ENCODE results near the gene SLIT1.

SLIT1 gene

DNA sequence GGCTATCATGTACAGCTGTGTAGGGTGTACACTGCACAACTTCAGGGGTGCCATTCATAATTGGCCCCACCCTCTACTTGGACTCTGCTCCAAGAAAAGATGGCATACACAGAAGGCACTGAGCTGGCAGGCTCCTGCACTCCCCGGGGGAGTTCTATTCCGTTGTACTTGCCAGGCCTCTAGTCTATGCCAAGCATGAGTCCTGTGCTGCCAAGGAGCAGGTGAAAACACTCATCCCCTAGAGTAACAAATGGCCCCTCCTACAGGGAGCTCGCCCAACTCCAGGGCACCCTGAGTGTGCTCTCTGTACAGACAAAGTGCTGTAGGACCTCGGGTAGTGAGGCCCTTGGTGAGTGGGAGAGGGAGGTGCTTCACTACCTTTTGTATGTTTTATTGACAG, 127.2 kb downstream of the SLIT1 start:
- no peak overlapping the region for H3K4me3 ChIP-seq (ENCODE audit: low read depth in 1 of 2, low read length in 2 of 2)
- H3K4me1 ChIP-seq (ENCODE audit: insufficient read depth, low read length) = peaks cover 4% of the 10 kb centered on the region
- H3K27me3 ChIP-seq (ENCODE audit: control insufficient read depth in 1 of 2, insufficient read depth in 2 of 2, low read length in 2 of 2) = no peaks in the 10 kb centered on the region
- no peaks in the 10 kb centered on the region for H3K36me3 ChIP-seq (ENCODE audit: insufficient read depth, low read length)
- no peak overlapping the region for H3K27ac ChIP-seq (ENCODE audit: low read depth, low read length)
- no peak overlapping the region for H3K9ac ChIP-seq (ENCODE audit: low read length)
- no peaks in the 10 kb centered on the region for H3K9me3 ChIP-seq (ENCODE audit: low read length)

DNA sequence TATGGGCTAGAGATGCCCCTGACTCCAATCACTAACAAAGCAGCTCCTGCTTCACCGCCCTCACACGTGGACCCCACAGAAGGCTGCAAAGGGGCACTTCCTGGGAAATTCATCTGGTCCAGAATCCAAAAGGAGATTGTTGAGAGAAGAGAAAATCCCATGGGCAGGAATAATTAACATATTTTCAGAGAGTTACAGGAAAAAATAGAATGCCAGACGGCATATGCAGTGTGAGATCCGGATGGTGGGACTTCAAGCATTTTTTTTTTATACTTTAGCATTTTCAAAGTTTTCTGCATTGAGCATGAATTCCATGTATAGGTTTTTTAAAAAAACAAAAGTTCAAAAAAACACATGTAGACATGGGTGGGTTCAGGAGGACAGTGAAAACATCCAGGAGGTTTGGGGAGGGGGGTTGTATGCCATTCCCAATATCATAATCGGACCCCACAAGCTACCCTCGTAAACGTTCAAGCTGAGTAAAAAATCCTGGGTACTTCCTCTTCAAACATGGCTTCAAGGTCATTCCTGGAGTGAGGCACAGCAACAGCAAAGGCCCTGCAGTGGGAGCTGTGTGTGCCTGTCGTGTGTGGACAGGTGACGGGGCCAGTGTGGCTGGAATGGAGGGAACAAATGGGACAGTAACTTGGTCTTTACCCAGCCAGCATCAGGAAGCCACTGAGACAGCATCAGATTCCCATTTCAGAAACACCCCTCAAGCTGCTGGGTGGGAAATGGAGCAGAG, 128.1 kb downstream of the SLIT1 start:
- no peak overlapping the region for H3K9ac ChIP-seq (ENCODE audit: low read length)
- H3K27me3 ChIP-seq (ENCODE audit: control insufficient read depth in 1 of 2, insufficient read depth in 2 of 2, low read length in 2 of 2) = no peaks in the 10 kb centered on the region
- no peaks in the 10 kb centered on the region for H3K9me3 ChIP-seq (ENCODE audit: low read length)
- no peak overlapping the region for H3K4me3 ChIP-seq (ENCODE audit: low read depth in 1 of 2, low read length in 2 of 2)
- H3K4me1 ChIP-seq (ENCODE audit: insufficient read depth, low read length) = peaks cover 4% of the 10 kb centered on the region
- no peaks in the 10 kb centered on the region for H3K36me3 ChIP-seq (ENCODE audit: insufficient read depth, low read length)
- H3K27ac ChIP-seq (ENCODE audit: low read depth, low read length) = no peak overlapping the region

DNA sequence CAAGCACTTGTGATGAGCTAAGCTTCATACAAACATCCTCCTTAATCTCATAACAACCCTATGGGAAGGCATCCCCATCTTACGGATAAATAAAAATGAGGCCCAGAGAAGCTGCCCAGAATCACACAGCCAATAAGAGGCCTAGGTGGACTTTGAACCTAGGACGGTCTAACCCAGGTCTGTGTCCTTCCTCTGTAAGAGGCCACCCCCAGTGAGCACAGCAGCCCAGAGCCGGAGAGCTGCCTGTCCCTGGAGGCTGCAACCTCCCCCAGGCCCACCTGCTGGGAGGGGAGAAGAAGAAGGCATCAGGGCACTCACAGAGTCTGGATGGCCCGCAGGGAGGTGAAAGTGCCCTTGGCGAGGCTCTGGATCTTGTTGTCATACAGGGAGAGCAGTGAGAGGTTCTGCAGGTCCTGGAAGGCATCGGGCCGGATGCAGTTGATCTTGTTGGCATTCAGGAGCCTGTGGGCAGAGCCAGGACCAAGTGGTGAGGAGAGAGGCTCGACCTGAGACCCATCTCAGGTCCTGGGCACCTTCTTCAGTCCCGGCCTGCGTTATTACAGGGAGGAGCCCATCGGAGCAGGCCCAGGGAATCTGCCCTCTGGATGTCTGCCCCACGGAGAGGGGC, 129.6 kb downstream of the SLIT1 start:
- no peak overlapping the region for H3K27ac ChIP-seq (ENCODE audit: low read depth, low read length)
- peaks cover 4% of the 10 kb centered on the region for H3K4me1 ChIP-seq (ENCODE audit: insufficient read depth, low read length)
- H3K27me3 ChIP-seq (ENCODE audit: control insufficient read depth in 1 of 2, insufficient read depth in 2 of 2, low read length in 2 of 2) = no peaks in the 10 kb centered on the region
- H3K36me3 ChIP-seq (ENCODE audit: insufficient read depth, low read length) = no peaks in the 10 kb centered on the region
- no peak overlapping the region for H3K4me3 ChIP-seq (ENCODE audit: low read depth in 1 of 2, low read length in 2 of 2)
- H3K9me3 ChIP-seq (ENCODE audit: low read length) = no peaks in the 10 kb centered on the region
- H3K9ac ChIP-seq (ENCODE audit: low read length) = no peak overlapping the region

DNA sequence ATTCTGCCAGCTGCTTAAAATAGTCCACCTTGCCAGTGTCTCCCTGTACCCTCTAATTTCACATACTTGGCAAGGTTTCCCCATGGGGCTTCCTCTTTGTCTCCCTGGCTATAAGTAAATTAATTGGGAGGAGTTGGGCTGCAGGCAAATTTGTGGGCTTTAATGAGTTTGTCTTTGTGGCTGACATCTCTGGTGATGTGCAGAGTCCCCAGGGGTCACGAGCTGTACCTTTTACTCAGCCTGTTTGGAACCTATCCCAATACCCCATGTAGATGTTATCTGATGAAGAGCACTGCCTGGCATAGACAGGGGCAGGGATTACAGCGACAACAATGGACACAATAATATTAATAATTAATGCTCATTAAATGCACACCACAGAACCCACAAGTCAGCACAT, 132.5 kb downstream of the SLIT1 start:
- no peaks in the 10 kb centered on the region for H3K36me3 ChIP-seq (ENCODE audit: insufficient read depth, low read length)
- peaks cover 3% of the 10 kb centered on the region for H3K4me1 ChIP-seq (ENCODE audit: insufficient read depth, low read length)
- no peaks in the 10 kb centered on the region for H3K9me3 ChIP-seq (ENCODE audit: low read length)
- no peak overlapping the region for H3K4me3 ChIP-seq (ENCODE audit: low read depth in 1 of 2, low read length in 2 of 2)
- H3K27me3 ChIP-seq (ENCODE audit: control insufficient read depth in 1 of 2, insufficient read depth in 2 of 2, low read length in 2 of 2) = no peaks in the 10 kb centered on the region
- no peak overlapping the region for H3K27ac ChIP-seq (ENCODE audit: low read depth, low read length)
- H3K9ac ChIP-seq (ENCODE audit: low read length) = no peak overlapping the region

DNA sequence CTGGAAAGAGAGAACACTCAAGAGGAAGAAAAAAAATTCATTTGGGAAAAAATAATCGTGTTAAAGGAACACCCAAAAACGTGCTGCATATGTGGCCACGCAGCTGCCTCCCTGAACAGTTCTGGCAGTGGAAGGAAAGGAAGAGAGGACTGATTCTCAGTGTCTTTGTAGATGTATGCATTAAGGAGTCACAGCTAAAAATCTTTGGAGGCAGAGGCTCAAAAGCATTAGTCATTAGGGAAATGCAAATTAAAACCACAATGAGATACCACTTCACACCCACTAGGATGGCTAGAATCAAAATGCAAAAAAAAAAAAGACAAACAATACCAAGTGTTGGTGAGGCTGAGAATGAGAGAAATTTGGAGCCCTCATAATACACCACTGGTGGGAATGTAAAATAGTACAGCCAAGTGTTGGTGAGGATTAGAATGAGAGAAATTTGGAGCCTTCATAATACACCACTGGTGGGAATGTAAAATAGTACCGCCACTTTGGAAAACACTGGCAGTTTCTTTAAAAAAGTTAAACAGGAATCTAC, 134.7 kb downstream of the SLIT1 start:
- Histone ChIP-seq H3K27me3 (ENCODE audit: control insufficient read depth in 1 of 2, insufficient read depth in 2 of 2, low read length in 2 of 2) (no peaks in the 10 kb centered on the region), H3K4me1 (ENCODE audit: insufficient read depth, low read length) (no peaks in the 10 kb centered on the region), H3K27ac (ENCODE audit: low read depth, low read length) (no peak overlapping the region), H3K36me3 (ENCODE audit: insufficient read depth, low read length) (no peaks in the 10 kb centered on the region), H3K9me3 (ENCODE audit: low read length) (no peaks in the 10 kb centered on the region), H3K4me3 (ENCODE audit: low read depth in 1 of 2, low read length in 2 of 2) (no peak overlapping the region), H3K9ac (ENCODE audit: low read length) (no peak overlapping the region)

DNA sequence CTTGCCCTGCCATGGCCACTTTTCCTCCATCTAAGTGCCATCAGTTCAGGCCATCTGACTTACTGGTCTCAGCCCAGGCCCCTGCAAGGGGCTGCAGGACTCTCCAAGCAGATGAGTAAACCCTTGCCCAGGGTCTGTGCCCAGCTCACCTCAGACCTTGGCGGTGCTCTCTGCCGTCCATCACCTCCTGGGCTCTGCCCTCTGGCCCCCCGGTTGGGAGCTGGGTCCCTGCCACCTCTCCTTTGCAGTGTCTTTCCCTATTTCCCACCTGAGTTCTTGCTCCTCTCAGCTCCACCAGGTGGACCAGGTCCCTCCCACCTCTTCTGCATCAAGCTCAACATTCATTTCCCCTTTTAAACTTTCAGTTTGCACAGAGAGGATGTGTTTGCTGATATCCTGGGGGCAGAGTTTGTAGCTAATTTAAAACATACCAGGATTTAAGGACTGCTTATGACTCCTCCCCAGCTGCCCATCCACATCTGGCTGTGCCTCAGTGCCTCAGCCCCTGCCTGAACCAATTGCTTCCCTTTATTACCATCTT, 135.5 kb downstream of the SLIT1 start:
- Histone ChIP-seq H3K9me3 (ENCODE audit: low read length) (no peaks in the 10 kb centered on the region), H3K9ac (ENCODE audit: low read length) (no peak overlapping the region), H3K4me1 (ENCODE audit: insufficient read depth, low read length) (no peaks in the 10 kb centered on the region), H3K27me3 (ENCODE audit: control insufficient read depth in 1 of 2, insufficient read depth in 2 of 2, low read length in 2 of 2) (no peaks in the 10 kb centered on the region), H3K4me3 (ENCODE audit: low read depth in 1 of 2, low read length in 2 of 2) (no peak overlapping the region), H3K36me3 (ENCODE audit: insufficient read depth, low read length) (no peaks in the 10 kb centered on the region), H3K27ac (ENCODE audit: low read depth, low read length) (no peak overlapping the region)

DNA sequence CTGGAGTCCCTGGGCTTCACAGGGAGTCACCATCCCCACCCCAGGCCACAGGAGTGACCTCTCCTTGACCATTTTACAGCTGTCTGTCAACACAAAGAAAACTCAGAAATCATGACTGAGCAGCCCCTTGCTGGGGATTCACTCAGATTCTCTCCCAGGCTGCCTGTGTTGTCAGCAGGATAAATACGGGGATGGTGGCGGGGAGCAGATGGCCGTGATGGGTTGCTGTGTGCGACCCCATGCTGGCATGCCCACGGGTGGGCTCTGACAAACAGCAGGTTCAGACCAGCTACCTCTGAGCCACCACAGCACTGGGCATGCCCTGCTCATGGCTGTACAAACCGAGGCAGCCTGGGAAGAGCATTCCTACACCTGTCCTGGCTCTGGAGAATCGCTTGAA, 136.1 kb downstream of the SLIT1 start:
- H3K27ac ChIP-seq (ENCODE audit: low read depth, low read length) = no peak overlapping the region
- H3K9ac ChIP-seq (ENCODE audit: low read length) = no peak overlapping the region
- no peaks in the 10 kb centered on the region for H3K36me3 ChIP-seq (ENCODE audit: insufficient read depth, low read length)
- H3K4me1 ChIP-seq (ENCODE audit: insufficient read depth, low read length) = no peaks in the 10 kb centered on the region
- no peak overlapping the region for H3K4me3 ChIP-seq (ENCODE audit: low read depth in 1 of 2, low read length in 2 of 2)
- H3K27me3 ChIP-seq (ENCODE audit: control insufficient read depth in 1 of 2, insufficient read depth in 2 of 2, low read length in 2 of 2) = no peaks in the 10 kb centered on the region
- H3K9me3 ChIP-seq (ENCODE audit: low read length) = no peaks in the 10 kb centered on the region

DNA sequence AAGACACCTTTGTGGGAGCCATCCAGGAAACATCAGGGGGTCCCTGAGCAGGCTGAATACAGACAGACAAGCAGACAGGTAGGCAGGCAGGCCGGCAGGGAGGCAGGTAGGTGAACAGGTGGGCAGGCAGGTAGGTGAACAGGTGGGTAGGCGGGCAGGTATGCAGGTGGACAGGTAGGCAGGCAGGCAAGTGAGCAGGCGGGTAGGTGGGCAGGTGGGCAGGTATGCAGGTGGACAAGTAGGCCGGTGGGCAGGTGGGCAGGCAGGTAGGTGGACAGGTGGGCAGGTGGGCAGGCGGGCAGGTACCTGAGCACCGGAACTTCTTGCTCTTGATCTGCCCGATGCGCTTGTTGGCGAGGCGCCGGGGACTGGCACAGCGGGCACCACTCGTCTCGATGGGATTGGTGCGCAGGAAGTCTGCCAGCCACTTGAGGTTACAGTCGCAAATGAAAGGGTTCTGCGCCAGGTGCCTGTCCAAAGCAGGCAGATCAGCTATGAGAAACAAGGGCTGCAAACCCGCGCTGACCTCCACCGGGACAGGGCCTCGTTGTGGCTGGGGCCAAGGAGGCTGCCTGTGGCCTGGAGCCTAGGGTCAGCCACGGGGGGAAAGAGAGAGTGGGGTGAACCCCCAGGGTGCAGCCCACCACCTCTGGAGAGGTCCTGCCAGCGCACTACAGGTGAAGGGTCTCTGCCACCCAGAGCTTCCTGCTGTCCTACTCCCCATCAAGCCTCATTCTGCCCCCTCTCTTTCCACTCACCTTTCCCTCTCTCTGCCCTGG, 136.9 kb downstream of the SLIT1 start:
- Histone ChIP-seq H3K27me3 (ENCODE audit: control insufficient read depth in 1 of 2, insufficient read depth in 2 of 2, low read length in 2 of 2) (no peaks in the 10 kb centered on the region), H3K4me1 (ENCODE audit: insufficient read depth, low read length) (no peaks in the 10 kb centered on the region), H3K36me3 (ENCODE audit: insufficient read depth, low read length) (no peaks in the 10 kb centered on the region), H3K9me3 (ENCODE audit: low read length) (no peaks in the 10 kb centered on the region), H3K27ac (ENCODE audit: low read depth, low read length) (no peak overlapping the region), H3K9ac (ENCODE audit: low read length) (no peak overlapping the region), H3K4me3 (ENCODE audit: low read depth in 1 of 2, low read length in 2 of 2) (no peak overlapping the region)

DNA sequence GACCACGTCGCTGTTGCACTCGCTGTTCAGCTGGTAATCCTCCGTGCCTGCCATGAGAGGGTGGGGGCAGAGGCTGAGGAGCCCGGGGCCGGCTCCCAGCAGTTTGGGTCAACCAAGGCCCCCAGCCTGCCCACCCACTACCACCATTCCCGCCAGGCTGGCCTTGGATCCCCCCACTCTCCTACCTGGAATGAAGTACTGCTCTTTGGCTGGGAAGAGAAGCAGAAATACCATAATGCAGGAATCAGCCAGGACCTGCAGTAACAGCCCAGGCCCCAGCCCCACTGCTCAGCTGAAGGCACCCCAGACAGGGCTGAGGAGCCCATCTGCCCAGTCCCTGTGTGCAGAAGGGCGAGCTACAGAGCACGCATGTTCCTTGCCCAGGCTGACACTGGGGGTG, 138.0 kb downstream of the SLIT1 start:
- Histone ChIP-seq H3K4me1 (ENCODE audit: insufficient read depth, low read length) (no peaks in the 10 kb centered on the region), H3K9me3 (ENCODE audit: low read length) (no peaks in the 10 kb centered on the region), H3K27me3 (ENCODE audit: control insufficient read depth in 1 of 2, insufficient read depth in 2 of 2, low read length in 2 of 2) (no peaks in the 10 kb centered on the region), H3K9ac (ENCODE audit: low read length) (no peak overlapping the region), H3K4me3 (ENCODE audit: low read depth in 1 of 2, low read length in 2 of 2) (no peak overlapping the region), H3K27ac (ENCODE audit: low read depth, low read length) (no peak overlapping the region), H3K36me3 (ENCODE audit: insufficient read depth, low read length) (no peaks in the 10 kb centered on the region)

DNA sequence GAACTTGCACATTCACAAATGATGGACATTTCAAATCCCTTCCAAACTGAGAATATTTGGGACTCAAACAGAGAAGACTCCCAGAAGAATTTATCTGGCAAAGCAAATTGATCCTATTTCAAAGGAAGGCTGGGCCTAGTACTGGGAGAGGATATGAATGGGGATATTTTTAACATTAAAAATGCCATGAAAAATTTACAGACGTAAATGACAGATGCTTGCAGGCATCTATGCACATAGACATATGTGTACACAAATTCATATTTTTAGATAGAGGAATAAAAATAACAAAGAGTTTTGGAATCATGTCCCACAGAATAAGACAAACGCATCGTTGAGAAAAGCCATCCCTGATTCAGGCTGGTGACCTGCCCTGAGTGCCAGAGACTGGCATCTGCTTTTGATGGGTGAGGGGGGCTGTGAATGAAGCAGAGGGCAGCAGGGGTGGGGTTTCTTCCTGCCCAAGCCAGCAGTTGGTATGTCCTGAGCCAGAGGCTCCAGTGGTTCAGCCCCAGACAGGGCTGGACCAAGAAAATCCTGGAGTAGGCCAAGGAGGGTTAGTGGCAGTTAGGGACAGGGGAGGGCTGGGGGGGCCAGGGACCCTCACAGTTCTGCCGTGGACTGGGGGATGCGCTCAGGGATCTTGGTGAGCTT, 138.5 kb downstream of the SLIT1 start:
- Histone ChIP-seq H3K4me1 (ENCODE audit: insufficient read depth, low read length) (no peaks in the 10 kb centered on the region), H3K27ac (ENCODE audit: low read depth, low read length) (no peak overlapping the region), H3K4me3 (ENCODE audit: low read depth in 1 of 2, low read length in 2 of 2) (no peak overlapping the region), H3K9me3 (ENCODE audit: low read length) (no peaks in the 10 kb centered on the region), H3K9ac (ENCODE audit: low read length) (no peak overlapping the region), H3K36me3 (ENCODE audit: insufficient read depth, low read length) (no peaks in the 10 kb centered on the region), H3K27me3 (ENCODE audit: control insufficient read depth in 1 of 2, insufficient read depth in 2 of 2, low read length in 2 of 2) (no peaks in the 10 kb centered on the region)

All from muscle layer of colon (tissue), 2 donors.